Mesenteric fat pad (tissue), 1 donor: ENCODE results near the gene ODF4. TPM values are rescaled to one million over a fixed set of nuclear protein-coding genes. Genes with fewer than 3 reads are reported as not detected.
"Not testable (repeated sequence)": the region's sequence is repeated elsewhere in the genome, so short reads cannot be mapped to it uniquely, and the experiment has no call there.

Source experiments
- DNase-seq: peaks from one replicate; pipeline ENCODE4 v3.0.0-alpha.2; 2020; ENCODE audit warnings: low spot score
- total RNA-seq: library from RNA; stranded (reverse); fragmentation: NEBNext Ultra II Directional; extraction: Animal tissue kit (Norgen Biotek cat#: 25700); gene quantifications from one replicate; pipeline ENCODE4 v1.2.1, GENCODE V29; 2021
- donor health status: DM: yes; HTN: yes; CAD: no.

The ODF4 gene
- total RNA-seq, 1 donor from 2014 or later, result not detected

DNA sequence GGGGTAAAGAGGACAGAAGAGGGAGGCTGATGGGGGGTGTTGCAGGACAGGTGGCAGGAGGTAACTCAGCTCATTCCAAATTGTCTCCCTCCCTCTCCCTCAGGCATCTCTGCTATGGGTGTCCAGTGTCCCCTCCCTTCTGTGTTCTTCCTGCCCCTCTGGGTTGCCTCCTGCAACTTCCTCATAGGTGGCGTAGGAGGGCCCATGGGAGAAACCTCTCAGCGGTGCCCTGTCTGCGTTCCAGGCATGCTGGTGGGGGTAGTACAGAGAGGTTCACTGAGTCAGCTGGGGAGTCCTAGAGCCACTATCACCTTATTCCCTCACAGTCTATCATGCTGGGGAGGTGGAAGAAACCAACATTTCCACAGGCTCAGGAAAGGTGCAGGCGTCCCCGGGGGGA, 14.7 kb upstream of the ODF4 start:
- no peak for DNase-seq

DNA sequence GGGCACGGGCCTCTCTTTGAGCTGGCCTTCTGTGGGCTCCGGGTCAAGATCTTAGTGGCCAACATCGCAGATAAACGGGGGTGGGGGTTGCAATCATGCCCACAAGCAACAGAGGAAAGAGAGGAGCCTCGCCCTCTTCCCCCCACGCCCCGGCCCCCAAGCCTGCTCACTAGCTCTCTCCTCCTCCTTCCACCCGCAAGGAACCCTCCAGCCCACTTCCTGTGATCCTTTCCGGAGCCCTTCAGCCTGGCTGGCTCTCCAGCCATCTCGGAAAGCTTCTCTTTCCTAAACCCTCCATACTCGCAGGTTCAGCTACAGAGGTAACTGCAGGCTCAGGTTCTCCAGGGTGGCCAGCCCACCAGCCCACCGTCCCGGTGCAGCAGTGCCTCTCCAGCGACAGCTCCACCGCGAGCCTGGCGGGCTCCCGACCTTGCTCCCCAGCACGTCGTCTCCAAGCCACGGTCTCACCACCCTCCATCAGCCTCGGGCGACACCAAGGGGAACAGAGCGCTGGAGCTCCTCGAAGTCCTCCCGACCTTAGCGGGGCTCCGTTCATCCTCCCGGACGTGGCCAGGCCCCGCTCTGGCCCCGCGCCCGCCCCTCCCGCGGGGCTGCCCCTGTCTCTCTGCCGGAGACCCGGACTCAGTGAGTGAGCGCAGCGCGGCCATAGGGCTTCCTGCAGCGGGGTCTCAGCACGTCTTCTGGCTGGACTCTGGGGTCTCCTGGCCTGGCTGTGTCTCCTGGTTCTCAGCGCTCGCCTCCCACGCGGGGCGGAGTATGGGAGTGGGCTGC, 12.9 kb upstream of the ODF4 start:
- no peak for DNase-seq

DNA sequence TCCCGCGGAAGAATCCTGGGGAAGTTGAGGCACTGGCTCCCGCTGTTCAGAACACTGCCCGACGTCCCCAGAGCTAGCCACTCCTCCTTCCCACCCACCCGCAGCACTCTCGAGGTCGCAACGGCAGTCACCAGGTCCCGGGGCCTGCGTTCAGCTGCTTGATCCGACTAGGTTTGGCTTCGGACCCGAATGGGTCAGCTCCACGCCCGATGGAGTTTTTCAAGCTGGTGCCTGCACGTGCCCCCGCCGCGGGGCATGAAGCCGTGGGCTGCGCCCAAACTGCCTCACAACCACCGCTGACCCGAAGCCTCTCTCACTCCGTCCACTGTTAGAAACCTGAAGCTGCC, 12.4 kb upstream of the ODF4 start:
- no peak for DNase-seq

DNA sequence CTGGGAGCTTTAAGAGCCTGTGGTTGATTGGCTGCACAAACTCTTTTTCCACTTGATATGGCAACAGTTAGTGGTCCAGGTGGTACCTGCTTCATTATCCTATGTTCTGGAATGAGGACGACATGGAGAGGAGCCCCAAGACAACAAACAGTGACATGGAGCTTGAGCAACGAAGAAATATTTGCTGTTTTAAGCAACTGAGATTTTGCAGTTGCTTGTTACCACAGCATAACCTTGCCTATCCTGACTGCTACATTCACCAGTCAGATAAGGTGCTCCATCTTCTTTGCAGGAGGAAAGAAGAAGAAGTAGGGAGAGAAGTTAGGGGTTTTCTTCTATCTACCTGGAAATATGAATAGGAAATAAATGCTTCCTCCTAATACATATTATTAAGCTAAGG, 7.5 kb upstream of the ODF4 start:
- DNase-seq, result no peak

DNA sequence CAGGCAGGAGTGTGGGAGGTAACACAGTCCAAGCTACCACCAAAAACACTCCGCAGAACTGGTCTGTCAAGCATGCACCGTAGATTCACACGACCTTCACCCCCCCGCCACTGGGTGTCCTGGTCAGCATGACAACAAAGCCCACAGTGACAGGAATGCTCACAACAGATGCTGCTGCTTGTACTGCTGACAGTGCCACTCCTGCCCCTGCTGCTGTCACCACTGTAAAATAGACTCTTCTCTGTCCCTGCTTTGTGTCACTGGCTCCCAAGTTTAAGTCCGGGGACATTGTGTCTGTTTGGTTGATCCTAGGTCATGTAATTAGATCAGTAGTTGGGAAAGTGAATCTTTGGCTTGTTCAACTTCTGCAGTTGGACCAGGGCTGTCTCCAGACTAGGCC, 7.0 kb upstream of the ODF4 start:
- no peak for DNase-seq

DNA sequence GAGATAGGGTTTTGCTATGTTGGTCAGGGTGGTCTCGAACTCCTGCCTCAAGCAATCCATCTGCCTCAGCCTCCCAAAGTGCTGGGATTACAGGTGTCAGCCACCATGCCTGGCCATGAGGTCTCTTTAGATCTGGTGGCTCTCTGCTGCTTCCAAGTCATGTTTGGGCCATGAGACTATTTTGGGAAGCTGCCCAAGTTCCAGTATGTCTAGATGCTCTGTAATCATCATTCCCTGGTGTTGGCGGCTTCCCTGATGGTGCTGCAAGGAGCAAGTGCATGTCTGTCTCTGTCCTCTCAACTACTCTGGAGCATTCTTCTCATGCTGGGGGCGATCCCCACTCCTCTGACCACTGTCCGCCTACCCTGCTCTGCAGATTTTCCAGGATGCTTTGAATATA, 6.4 kb upstream of the ODF4 start:
- DNase-seq, result no peak

DNA sequence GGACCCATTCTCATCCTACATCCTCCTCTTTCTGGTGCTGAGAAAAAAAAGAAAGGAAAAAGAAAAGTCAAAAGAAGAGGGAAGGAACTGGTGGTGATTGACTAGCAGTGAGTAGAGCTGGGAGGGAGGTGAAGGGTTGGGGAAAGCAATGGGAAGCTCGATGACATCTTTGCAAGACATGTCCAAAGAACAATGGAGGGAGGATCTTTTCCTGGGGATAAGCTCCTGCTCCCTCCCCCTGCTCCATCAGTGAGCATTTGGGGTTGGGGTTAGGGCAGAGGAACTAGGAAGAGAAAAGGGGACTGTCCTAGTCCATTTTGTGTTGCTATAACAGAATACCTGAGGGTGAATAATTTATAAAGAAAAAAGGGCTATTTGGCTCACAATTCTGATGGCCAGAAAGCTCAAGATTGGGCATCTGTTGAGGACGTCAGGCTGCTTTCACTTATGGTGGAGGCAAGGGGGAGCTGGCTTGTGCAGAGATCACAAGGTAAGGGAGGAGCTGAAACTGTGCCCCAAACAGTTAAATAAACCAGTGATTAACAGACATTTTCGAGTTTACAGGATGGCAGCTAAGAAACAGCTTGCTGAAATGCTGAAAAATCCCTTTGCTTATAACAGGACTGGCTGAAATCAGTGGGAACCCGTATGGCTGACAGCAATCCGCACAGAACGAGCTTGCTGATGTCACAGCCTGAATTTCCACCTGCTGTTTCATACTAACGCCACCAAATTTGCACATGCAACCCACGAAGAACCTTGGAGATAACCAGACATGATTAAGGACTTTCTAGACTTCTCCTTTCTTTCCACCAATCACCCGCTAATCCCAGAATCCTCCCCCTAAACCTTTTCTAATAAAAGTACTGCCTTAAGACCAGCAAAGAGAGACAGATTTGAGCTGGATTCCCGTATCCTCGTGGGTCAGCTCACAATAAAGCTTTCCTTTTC, 1.6 kb upstream of the ODF4 start:
- DNase-seq, result no peak

DNA sequence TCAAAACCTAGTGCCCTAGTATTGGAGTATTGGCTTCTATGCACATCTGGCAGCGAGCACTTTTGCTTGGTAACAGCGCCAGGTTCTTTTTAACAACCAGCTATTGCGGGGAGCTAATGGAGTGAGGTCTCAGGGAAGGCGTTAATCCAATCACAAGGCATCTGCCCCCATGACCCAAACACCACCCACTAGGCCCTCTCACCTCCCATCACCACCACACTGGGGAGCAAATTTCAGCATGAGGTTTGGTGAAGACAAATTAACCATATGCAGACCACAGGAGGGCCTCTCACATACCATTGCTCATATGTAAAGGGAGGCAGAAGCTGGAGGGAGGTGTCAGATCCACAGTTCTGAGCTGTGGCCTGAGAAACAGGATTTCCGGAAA, 893 bp upstream of the ODF4 start:
- no peak for DNase-seq

DNA sequence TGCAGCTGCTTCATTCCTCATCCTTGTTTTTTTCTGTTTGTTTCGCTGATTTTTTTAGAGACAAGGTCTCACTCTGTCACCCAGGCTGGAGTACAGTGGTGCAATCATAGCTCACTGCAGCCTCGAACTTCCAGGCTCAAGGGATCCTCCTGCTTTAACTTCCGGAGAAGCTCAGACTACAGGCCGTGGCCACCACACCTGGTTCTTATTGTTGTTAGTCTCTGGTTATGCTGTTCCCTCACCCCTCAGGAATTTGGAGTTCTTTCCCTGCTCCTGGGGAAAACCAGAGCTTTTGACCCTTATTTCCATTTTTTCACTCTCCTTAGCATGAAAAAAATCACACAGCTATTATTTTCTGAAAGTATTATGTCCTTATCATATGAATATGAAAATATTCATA, 1.8 kb downstream of the ODF4 start:
- no peak for DNase-seq

DNA sequence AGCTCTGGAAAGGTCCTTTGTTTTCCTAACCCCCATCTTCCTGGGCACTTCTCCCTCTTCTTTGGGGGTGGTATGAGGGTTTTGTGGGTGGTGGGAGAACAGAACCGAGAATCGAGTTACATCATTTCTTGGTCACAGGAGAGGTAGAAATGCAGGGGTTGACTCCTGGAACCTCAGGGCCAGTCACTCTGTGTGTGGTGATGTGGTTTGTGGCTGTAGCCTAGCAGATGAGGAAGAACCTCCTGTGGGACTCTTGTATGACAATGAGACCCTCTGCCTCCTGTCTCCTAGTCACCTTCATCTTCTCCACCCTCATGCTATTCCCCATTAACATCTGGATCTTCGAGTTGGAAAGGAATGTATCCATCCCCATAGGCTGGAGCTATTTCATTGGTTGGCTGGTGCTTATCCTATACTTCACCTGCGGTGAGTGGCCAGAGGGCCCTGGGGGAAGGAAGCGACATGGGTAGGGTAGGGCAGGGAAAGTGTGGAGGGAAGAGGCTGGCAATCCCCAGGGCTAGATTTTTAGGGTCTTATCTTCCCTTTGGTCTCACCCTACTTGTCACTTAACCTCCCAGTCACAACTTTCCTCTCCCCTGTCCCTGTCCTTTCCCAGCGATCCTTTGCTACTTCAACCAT, 5.5 kb downstream of the ODF4 start:
- no peak for DNase-seq

DNA sequence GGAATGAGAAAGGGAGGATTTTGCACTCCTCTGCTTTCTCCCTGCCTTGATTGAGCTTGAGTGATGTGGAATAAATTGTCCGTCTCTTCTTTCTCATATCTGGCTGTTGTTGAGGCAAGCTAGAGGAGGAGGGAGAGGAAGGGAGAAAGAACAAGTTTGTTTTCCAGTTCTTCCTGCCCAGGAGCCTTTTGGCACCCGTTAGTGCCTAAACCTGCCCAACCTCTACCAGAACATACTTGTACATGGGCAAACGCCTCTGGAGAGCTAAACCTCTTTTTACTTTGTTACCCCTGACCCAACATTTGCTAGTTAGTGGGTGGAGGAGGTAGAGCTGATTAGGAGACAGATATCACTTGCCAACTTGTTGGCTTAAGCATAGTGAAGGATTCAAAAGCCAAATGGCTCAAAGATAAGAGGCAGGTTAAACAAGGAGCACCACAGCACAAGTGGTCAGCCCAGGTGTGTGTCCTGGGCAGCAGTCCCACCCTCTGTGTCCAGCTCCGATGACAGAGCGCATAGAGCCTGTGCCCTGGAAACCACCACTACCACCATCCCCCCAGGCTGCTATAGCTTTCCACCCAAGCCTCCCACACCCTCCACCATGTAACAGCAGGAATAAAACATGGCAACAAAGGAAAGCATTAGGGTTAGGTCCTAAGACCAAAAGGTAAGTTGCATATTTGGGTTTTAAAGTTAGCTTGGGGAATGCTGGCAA, 6.5 kb downstream of the ODF4 start:
- no peak for DNase-seq

DNA sequence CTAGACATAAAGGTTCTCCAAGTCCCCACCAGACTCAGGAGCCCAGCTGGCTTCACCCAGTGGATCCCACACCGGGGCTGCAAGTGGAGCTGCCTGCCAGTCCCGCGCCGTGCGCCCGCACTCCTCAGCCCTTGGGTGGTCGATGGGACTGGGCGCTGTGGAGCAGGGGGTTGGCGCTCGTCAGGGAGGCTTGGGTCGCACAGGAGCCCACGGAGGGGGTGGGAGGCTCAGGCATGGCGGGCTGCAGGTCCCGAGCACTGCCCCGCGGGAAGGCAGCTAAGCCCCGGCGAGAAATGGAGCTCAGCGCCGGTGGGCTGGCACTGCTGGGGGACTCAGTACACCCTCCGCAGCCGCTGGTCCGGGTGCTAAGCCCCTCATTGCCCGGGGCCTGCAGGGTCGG, 7.4 kb downstream of the ODF4 start:
- DNase-seq, result not testable (repeated sequence)

DNA sequence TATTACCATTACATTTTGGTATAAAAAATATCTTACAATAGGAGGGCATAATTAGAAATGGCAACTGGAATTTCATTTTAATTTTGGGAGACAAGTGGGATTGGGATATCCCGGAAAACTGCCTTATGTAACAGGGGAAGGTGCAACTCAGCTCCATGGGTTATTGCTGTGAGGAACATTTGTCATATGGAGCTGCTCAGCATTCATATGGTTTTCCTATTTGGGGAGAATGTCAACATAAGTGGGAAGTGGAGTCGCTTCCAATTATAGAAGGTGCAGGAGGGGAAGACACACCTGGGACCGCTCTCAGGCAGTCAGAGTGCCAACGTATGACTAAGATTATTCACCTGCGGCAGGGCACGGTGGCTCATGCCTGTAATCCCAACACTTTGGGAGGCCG, 10.7 kb downstream of the ODF4 start:
- no peak for DNase-seq

DNA sequence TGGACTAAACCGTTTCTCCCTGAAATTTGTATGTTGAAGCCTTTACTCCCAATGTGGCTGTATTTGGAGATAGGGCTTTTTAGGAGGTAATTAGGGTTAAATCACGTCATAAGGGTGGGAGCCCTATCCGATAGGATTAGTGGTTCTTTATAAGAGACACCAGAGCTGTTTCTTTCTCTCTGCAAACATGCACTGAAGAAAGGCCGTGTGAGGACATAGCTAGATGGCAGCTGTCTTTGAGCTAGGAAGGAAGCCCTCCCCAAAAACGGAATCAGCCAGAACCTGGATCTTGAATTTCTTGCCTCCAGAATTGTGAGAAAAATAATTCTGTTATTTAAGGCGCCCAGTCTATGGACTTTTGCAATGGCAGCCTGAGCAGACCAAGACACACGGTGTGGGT, 14.1 kb downstream of the ODF4 start:
- peak; percentile 5 for DNase-seq

DNA sequence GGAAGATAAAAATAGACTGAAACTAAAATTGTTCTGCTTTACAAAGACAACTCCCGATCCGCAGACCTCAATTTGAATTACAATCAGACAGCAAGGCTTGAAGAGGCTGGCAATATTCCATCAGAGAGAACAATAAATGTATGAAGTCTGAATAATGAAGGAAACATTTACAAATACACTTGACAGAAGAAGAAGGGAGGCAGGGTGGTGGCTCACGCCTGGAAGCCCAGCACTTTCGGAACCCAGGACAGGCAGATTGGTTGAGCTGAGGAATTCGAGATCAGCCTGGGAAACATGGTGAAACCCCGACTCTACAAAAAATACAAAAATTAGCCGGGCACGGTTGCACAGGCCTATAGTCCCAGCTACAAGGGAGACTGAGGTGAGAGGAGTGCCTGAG, 14.6 kb downstream of the ODF4 start:
- DNase-seq, result peak; percentile 68

DNA sequence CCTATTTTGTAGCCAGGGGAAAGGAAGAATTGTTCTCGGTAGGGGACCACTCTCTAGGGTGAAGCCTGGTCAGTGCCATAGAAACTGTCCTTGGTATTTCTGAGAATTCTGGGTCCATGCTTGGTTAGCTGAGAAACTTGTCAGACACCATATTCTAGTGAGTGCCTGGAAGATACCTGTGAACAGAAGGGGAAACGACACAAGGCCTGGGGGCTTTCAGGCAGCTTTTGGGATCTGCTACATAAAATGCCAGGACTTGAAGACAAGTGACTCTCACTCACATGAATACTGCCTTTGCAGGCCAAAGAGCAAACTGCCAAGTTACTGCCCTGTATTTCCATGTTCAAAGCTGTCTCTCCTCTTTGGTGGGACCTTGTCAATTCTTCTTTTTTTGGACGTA, 18.3 kb downstream of the ODF4 start:
- DNase-seq, result no peak

DNA sequence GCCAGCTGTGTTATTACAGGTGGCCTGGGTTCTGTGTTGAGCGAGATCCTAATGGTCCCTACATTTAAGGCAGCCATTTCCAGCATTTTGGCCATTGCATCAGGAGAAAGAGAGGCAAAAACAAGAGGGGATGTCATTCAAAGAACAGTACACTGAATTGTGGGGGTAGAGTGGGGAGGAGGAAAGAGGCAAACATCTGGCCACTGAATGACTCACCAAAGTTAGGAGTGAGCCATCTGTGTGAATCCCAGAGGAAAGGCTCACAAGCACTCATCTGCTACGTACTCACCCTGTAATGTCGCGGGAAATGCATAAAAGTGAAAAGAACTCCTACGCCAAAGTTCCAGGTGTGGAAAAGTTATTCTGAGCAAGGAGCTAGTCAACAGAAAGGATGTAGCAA, 20.1 kb downstream of the ODF4 start:
- no peak for DNase-seq

DNA sequence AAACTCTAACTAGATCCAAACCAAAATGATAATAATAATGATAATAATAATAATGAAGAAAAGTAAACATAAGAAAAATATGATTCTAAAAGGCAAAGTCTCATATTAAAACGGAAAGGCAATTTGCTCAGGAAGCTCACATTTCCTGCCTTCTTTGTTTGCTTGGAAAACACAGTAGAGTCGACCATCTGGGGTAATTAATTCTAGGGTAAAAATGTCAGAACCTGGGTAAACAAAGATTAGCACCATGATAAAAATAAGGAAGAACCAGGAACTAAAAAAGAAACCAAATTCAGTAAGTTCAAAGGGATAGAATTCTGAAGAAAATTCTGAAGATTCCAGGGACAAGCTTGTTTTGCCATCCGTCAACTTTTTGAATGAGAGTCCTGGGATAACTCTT, 20.6 kb downstream of the ODF4 start:
- DNase-seq, result no peak

DNA sequence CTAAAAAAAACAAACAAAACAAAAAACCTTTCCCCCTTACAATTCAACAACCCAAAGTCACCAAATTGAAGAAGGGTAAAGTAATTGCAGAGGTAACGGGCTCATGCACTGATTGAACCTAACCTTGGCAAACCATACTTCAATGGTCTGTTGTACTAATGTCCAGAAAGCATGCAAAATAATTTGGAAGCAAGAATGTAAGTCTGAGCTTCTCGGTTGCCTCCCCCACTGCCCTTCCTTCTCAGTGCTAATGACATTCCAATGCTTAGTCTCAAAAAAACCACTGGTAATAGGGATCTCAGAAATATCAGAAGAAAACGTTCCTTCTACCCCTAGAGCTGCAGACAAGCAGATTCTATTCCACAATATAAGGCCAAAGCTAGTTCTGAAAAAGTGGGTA, 21.1 kb downstream of the ODF4 start:
- DNase-seq, result no peak

DNA sequence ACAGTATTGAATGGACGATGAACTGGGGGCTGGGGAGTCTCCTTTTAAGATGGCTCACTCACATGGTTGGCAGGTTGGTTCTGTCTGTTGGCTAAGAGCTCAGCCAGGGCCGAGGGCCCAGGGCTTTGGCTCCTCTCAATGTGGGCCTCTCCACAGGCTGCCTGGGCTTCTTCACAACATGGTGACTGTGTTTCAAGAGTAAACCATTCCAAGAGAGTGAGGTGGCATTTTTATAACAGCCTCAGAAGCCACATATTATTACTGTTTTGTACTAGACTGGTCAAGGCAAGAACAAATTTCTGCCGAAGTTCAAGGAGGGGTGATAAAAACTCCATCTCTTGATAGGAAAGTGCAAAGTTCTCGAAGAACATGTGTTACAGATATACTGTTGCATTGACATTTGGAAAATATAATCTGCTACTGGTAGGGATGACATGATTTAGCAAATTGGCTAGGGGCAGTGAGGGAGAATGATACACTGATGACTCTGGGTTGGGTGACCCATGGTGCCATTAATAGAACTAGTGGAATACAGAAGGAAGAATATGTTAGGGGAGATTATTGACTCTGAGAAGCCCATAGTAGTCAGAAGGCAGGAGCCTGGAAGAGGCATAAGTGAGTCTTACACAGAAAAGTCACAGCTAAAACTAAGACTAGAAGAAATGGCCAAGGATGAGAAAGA, 23.2 kb downstream of the ODF4 start:
- peak; percentile 28 for DNase-seq

DNA sequence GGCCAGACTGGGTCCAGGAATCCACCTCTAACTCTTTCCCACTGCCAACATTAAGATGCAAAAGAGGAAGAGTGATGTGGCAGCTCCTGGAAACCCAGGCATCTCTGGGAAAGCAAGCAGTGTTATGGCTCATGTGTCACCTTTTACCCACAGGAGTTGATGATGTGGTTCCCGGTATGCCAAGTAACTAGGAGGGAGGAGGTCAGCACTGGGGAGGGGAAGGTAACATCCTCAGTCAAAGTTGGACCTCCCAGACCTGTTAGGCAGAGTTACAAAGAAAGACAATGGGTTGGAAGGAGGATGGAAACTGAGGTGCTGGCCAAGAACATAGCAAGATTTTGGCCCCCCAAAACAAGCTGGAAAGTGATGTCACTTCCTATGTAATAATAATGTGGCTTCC, 25.5 kb downstream of the ODF4 start:
- DNase-seq, result no peak
